GM21447 (cell line): ENCODE measurements around the gene SYTL2.

Experiments
- ATAC-seq: cut with Tn5 transposase; IDR thresholded peaks from one replicate; pipeline ENCODE4 v1.9.1; 2021; ENCODE audit not compliant: unreplicated experiment

The SYTL2 gene

DNA sequence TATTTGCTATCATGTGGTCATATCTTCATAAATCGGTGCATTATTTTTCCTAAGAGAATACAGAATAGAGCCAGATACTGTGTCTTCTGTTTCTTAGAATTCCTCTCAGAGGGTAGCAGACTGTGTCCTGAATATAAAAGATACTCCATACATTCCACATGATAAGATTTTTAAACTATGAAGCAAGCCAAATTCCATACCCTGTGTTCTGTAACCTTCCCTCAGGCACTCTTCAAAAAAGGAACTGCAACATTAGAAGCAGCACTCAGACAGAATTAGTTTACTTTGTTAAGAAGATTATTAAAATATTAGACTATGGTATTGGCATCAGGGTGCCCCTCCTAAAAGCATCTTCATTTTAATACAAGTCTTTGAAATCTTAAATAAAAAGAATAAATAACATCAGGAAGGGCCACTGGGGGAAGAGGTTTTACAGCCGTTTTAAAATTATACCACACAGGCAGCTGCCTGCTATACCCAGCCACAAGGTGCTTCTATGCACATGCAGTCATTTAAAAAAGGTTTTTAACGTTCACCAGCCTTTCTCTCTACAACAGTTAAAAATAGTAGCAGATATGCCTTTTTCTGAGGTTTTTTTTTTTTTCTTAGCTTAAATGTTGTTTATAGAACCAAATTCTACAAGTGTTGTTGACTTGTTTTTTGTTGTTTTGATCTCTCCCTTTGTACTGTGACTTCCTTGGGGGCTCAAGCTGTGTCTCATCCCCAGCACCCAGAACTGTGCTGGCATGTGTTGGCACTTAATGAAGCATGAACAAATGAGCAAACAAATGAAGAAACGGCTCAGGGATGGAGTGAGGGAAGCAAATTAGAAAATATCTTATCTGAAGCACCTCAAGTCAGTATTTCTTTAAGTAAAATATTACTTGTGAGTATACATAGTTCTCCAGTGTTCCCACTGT, 70.2 kb downstream of the SYTL2 start:
- ATAC-seq: no peak

DNA sequence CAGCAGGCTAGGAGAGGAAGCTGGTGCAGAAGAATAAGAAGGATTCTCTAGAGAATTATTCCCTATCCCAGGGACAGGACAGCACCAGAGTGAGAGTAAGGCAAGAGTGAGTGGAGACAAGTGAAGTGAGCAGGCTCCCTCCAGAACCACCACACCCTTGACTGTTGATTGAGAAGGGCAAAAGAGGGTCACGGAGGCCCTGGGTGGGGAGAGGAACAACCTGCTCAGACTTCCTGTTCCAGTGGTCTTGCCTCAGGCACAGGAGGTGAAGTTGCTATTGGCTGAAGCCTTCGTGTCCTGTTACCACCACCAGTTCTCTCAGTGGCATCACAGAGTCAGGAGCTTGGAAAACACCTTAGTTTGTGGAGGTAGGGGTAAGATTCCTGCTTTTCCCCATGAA, 73.2 kb downstream of the SYTL2 start:
- ATAC-seq: no peak

DNA sequence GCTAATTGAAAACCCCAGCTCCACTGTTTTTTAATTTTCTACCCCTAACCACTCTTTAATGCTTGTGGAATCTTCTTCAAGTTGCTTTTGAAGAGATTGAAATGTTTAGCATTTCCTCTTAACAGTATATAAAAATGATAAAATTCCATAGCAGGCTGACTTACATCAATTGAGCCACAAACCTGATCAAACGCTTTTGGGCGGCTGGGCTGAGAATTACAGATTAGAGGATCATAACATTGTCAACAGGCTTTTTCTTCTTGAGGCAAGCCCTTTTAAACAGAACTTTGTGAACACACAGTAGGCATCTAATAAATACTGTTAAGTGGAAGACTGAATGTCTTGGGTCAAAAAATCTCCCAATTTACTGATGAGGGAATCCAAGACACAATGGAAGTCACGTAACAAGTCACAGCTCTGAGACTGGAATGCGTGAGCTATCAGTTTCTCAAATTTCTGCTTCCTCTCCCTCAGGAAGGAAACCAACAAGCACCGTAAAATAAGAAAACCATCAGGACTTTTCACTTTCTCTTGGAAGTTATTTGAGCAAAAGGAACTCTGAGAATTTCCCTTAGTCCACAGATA, 75.0 kb downstream of the SYTL2 start:
- no peak for ATAC-seq

DNA sequence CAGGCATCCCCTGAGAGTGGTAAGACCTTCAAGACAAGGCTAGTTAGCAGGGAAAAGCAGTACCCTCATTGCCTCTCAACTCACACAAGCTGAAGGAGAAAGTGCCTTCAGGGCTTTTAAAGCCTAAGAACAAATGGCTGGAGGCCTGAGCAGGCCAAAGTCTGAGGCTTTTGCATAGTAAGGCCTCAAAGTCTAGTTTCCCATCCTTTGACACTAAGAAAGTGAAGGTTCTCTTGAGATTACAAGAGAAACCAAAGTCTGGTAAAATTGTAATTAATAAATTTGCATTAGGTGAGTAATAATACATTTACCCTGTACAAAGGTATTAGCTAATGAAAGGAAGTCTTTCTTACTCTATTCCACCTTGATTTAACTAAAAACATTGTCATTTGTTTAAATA, 78.0 kb downstream of the SYTL2 start:
- no peak for ATAC-seq

DNA sequence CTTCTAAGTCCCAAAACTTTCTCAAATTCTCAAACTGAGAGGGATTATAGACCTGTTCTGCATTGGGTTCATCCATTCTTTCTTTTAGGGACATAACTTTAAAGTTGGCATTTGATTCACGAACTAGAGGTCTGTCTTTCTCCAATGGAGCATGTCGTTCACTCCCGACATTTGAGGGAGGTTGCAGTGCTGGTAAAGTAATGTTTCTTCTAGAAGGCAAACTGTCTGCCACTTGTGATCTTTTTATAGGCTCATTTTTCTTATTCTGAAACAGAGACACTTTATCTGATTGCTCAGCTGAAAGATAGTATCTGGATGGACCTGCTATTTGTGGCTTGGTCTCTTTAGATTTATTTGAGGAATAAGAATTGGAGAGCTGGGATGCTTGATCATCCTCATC, 84.6 kb downstream of the SYTL2 start:
- ATAC-seq: no peak

DNA sequence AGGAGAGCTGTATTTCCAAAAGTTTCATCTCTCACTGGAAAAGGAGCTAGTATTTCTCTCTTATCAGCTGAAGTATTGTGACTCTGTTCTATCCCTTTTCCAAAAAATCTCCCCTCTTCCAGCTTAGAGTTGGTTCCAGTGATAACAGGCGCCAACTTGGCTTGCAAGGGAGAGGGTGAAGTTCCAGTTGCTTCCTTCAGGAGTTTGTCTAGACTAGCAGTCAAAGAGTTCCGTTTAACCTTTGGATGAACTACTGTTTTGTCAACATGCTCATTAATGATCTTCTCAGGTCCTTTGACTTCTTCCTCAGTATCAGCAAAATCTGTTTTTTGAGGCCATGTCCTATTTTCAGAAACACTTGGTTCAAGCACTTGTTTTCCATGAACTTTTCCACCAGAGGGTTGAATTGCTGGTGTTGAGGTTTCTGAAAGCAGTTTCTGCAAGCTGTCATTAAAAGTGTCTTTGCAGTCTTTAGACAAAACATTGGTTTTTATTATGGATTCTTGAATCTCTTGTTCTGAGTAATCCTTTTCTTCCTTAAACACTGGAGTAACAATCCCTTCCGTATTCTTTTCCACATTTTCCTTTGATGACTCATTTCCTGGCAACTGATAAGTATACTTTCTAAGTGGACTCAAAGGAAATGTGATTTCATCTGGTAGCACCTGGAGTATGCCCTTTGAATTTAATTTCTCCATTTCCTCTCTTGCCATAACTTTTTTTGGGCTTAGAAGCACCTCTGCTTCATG, 85.3 kb downstream of the SYTL2 start:
- no peak for ATAC-seq

DNA sequence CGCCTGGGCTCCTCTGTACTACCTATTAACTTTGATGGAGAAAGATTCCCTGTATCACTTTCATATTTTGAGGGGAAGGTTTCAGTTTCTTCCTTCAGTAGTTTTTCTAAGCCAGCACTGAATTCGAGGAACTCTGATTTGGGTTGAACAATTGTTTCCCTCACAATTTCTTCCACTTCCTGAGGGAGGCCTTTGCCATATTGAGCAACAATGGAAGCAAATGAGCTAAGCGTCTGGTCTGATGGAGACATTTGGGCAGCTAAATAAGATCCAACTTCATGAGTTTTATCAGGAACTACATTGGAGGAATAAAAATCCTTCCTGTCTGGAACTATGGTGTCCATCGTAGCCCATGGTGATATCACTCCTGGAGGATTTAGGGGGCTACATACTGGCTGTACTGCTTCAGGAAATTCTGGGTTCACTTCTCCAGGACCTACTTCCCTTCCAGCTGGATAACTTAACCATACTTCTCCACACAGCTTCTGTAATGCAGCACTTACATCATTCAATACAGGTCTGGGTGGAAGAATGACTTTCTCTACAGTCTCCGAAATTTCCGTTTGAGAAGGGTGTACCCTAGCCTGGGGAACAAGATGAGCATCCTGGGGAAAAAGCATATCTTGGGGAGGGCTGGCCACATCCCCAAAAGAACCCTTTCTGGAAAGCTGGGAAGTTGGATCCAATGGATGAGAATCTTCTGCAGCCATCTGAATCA, 86.0 kb downstream of the SYTL2 start:
- ATAC-seq: no peak

DNA sequence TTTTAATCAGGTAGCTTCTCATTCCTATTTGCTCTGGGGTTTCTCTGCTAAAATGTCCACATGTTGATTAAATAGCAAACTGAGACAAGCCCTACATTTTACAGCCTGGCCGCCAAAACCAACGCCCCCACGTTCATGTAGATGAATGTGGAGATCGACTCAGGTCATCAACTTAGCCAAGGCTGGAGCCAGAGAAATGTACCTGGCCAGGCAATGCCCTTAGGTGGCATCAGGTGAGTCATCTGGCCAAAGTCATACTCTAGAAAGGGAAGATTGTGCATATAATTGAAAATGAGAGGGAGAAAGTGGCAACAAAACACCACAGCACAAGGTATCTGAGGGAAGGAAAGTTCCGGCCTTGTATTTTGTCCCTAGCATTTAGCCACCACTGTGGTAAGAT, 87.9 kb downstream of the SYTL2 start:
- no peak for ATAC-seq

DNA sequence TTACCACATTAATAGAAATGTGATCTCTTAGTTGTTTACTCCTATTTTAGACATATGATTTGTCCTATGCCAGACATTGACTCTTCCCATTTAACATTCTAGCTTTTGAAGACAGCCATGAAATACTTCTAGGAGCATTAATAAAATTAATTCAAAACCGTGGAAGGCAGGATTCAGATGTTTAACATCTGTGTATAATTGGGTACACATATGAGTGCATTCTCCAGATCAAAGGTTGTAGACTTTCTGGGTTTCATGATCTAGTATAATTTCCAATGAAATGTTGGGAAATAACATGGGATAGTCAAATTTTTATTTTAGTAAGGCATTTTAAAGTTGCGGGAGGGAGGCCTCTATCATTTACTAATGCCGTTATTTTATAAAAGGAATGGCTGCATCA, 89.8 kb downstream of the SYTL2 start:
- no peak for ATAC-seq

DNA sequence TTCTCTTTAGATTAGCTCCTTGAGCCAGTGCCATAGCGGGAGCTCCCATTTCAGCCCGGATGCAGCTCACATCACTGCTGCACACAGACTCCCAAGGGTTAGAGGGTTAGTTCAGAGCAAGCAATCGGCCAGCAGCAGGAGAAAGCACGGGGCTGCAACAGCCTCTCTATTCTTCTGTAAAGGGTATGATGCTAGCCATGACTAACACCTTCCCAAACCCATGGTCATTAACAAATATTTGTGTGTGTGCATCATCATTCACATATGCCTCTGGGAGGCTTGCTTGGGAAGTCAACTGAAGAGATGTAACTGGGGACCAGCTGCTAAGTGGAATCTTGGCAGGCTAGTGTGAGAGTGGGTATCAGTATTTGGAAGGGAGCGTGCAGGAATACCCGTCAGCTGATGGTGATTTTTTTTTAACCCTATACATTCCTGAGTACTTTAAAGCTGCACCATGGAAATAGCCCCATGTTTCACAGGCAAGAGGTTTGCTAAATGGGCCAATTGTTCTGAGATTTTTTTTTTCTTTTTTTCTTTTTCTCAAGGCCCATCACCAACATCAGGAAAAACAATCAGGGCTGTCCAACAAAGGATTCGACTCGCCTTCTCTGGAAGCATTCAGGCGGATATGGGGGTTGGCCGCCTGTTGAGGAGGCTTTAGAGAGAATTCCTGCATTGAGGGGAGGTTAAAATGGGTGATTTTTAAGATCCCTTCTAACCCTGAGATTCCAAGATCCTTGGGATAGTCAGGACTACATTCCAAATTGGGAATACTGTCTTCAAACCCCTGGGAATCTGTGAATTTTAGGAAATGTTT, 91.7 kb downstream of the SYTL2 start:
- no peak for ATAC-seq

DNA sequence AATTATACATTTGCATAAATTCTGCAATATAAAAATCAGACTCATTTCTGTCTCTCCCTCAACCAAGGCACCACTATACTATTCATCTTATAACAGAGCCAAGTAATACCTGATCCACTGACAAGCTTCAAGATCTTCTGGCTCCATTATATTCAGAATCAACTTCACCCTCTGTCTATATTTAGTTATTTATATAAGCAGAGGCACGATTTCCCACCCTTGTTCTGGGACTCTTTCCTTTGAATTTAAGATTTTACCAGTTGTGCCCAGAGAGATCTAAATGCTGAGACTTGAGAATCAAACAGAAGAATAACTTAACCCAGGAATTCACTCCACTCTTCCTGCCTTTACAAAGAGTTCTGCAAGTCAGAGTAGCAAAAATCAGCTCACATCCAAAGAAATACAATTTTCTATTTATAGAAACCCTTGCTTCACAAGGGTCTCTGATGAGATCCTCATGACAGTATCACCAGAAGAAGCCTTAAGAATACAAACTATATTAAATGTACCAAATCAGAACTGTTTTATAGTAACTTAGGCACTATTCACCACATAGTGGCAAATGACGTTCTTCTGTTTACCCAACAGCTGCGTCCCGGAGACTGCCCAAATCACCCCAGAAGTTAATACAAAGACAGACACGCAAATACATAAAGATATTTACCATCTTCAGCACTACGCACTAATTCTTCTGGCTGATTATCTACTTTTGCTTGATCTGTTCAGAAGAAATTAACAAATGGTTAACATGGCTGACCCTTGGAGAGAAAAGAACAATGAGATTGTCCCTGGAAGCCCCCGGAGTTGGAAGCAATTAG, 92.6 kb downstream of the SYTL2 start:
- no peak for ATAC-seq

DNA sequence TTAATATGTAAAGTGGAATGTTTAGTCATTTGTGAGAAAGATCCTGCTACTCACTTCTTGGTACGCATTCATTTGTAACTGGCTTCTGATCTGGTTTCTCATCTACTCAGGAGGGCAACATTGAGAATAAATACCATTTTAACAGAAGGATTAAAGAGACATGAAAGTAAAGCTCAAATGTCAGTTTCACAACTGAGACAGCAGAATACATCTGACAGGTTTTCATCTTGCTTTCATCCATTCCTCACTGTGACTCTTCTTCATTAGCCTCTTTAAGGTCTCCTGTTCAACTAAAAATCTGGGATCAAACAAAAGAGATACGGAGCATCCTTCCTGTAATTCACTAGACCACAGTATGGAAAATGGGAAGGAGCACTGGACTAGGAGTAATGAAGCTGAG, 93.5 kb downstream of the SYTL2 start:
- ATAC-seq: no peak

DNA sequence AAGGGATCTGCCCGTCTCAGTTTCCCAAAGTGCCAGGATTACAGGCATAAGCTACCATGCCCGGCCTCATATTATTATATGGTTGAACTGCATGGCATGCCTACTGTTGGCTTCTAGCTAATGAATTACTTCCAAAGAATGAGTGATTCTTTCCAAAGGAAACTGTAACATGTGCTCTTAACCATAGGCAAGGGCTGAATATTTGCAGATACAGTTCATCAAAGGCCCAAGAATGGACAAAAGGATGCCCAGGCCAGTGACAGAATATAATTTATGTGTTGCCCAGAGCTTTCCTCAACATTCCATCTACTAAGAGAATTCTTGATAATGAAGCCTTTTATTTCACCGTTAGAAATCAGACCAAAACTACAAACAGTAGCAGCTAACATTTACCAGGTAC, 98.0 kb downstream of the SYTL2 start:
- no peak for ATAC-seq

DNA sequence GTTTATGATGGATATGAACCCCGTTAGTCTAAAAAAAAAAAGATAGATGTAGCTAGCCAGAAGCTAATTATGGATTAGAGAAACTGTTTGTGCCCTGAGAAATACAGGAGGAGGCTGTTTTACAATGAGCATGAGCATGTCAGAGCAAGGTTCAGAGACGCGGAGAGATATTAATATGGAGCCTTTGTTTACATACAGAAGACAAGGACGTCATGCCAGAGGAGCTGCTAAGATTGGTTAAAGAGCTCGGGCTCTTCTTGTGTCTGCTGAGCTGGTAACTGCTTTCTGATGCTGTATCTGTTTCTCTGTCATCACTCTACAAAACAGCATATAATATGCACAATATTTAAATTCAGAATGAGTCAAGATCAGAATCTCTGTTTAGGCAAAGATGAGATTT, 100.0 kb downstream of the SYTL2 start:
- ATAC-seq: no peak

DNA sequence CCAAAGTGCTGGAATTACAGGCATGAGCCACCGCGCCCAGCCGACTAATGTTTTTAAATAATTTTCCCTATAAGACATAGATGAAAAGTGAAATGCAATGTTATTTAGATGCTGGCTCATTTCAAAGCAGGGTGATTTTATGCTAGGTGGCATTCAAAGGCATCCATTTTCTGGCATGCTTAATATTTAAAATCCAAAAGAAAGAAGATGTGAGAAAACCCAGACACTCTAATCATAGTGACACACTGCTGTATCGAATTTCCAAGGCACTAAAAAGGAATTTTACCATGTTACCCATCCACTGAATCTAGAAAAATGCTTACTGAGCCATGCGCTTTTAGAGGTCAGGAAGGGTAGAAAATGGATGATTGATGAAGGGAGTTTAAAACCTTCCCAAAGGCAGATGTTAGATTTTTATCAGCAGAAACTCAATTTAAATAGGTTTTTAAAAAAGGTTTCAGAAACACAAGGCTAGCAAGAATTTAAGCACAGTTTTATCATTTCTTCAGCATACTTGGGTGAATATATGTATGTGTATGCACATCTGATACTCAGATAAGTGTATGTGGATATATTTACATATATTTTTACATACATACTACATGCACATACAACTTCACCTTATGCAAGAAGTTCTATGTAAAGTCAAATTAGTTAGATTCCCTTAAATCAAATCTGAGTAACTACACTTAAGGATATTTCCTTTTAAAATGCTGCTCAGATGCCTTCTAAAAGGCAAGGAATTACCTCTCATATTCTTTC, 100.8 kb downstream of the SYTL2 start:
- ATAC-seq: no peak

DNA sequence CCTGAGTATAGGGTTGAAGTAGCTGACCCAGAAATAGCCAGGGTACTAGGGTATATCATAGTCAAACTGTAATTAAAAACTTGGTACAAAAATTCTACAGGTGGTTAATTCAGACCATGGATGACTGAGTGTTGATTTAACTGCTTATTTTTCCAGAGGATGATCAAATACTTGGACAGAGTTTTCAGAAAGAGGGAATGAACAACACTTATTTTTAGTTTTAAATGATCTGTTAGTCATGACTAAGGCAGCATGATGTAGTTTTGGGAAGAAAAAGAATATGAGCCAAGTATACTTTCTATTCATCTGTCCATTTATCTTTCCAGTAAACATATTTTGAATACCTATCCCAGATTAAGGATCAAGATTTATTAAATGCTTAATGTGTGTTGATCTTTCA, 105.1 kb downstream of the SYTL2 start:
- ATAC-seq: no peak

DNA sequence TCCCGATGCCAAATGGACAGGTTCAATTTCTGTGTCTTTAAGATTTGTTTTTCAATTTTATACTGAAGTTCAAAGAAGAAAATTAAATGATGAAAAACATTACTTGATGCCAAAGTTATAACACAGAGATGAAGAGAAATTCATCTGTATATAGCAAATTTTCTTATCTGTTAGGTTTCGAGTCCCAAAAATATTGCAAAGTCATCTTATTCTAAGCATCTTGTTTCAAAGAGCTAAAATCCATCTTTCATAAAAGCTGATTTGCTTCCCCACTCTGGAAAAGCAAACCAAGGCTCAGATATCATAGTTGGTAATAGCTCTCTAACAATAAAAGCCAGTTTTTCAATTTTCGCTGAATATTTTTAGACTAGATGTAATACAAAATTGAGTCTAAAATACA, 106.0 kb downstream of the SYTL2 start:
- ATAC-seq: no peak

DNA sequence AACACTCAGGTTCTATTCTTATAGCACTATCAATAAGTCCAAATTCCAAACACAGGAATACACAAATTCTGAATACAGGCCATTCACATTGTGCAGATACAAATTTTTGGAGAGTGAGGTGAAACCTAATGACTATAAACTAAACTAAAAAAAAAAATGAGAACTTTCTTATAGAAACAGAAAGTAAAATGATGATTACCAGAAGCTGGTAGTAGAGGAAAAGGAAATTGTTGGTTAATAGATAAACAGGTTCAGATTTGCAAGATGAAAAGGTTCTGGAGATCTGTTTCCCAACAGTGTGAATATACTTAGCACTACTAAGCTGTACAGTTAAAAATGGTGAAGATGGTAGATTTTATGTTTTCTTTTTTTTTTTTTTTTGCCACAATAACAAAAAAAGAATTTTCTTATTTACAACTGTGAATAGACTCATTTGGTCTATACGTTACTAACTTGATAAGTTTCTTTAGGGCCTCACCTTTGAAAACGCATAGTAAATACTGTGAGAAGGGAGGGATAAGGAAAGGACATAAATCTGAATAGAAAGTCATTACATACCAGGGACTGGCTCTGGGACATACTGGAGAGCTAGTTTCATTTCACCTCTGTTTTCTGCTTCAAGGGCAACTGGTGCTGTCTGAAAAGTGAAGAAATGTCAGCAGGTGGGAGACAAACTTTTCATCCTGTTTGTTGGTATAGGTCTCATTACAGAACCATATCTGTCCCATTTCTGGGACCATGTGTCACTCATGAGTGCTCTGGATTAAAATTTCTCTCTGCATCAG, 110.8 kb downstream of the SYTL2 start:
- ATAC-seq: peak; percentile 91
